ENCODE data around the gene PNMA6E. TPM values are rescaled to one million over a fixed set of nuclear protein-coding genes. Genes with fewer than 3 reads are reported as not detected.

PNMA6E gene
- total and polyA plus RNA-seq, 3 donors from 2014 or later: 9.7 to 24.2 (median 13.3) TPM

- WGBS, 2 donors: 95 to 96% methylated on average over 11 to 13 of the region's 21 CpGs
- no peak for DNase-seq
- Histone ChIP-seq H3K4me3 (no peak overlapping the region), H3K4me1 (no peaks in the 10 kb centered on the region), H3K9me3 (no peaks in the 10 kb centered on the region), H3K27ac (no peak overlapping the region), H3K36me3 (ENCODE audit: low read depth, missing control alignments) (no peaks in the 10 kb centered on the region), H3K27me3 (no peaks in the 10 kb centered on the region)
- intact Hi-C loops (cut with DNase I; ENCODE audit: low total_unique reads): no loop called here
- TF ChIP-seq CTCF (IDR thresholded peaks at IDR 0.05) (no peak), POLR2A (IDR thresholded peaks at IDR 0.05) (no peak)
Observed at GRCh38 chrX:153448556-153449367, 47.6 kb upstream of the PNMA6E start.

- H3K4me1 ChIP-seq: no peaks in the 10 kb centered on the region
- no peak for DNase-seq
- H3K27me3 ChIP-seq: no peaks in the 10 kb centered on the region
- no peaks in the 10 kb centered on the region for H3K36me3 ChIP-seq (ENCODE audit: low read depth, missing control alignments)
- H3K27ac ChIP-seq: no peak overlapping the region
- H3K4me3 ChIP-seq: no peak overlapping the region
- no peak for TF ChIP-seq CTCF (IDR thresholded peaks at IDR 0.05)
- no peak for TF ChIP-seq POLR2A (IDR thresholded peaks at IDR 0.05)
- no peaks in the 10 kb centered on the region for H3K9me3 ChIP-seq
- WGBS, 2 donors: 93% methylated on average over 6 of the region's 8 CpGs; no CpG with 5 or more reads in 1 of the 2 donors
- intact Hi-C loops (cut with DNase I; ENCODE audit: low total_unique reads): no loop called here
Observed at GRCh38 chrX:153447581-153447960, 46.4 kb upstream of the PNMA6E start.

DNA sequence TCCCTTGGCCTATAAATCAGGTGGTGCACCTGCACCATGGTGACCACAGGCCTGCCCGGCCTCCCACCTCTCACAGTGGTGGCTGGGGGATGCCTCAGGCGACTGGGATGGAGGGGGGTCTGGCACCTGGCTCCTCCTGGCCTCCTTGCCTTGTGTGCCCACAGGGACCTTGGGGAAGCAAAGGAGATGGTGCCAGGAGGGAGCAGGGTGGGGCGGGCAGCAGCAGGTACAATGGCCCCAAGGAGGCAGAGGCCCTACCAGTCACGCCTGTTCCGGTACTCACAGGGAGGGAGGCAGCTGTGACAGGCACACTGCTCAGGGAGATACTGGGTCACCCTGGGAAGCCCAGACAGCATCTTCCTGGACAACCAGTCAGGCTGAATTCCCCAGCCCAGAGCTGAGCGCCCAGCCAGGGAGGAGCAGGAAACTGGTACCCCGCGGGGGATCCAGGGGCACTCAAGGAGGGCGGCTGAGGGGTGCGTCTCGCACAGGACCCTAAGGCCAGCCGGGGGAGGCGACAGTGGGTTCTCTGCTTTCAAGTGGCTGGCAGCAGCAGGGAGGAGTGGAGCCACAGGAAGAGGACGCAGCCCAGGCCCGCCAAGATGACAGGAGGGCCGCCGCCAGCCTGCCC, 45.9 kb upstream of the PNMA6E start:
- no peak overlapping the region for H3K4me3 ChIP-seq
- DNase-seq: no peak
- H3K27me3 ChIP-seq: no peaks in the 10 kb centered on the region
- H3K36me3 ChIP-seq (ENCODE audit: low read depth, missing control alignments): no peaks in the 10 kb centered on the region
- no peak overlapping the region for H3K27ac ChIP-seq
- intact Hi-C loops (cut with DNase I; ENCODE audit: low total_unique reads): no loop called here
- no peaks in the 10 kb centered on the region for H3K9me3 ChIP-seq
- 95 to 97% methylated on average over 5 to 13 of the region's 17 CpGs for WGBS, 2 donors
- no peak for TF ChIP-seq POLR2A (IDR thresholded peaks at IDR 0.05)
- TF ChIP-seq CTCF (IDR thresholded peaks at IDR 0.05): no peak
- no peaks in the 10 kb centered on the region for H3K4me1 ChIP-seq

GRCh38 chrX:153446636-153446936, 45.4 kb upstream of the PNMA6E start:
- Histone ChIP-seq H3K4me1 (no peaks in the 10 kb centered on the region), H3K4me3 (no peak overlapping the region), H3K27me3 (no peaks in the 10 kb centered on the region), H3K36me3 (ENCODE audit: low read depth, missing control alignments) (no peaks in the 10 kb centered on the region), H3K9me3 (no peaks in the 10 kb centered on the region), H3K27ac (no peak overlapping the region)
- 72% methylated on average over 10 of the region's 10 CpGs; no CpG with 5 or more reads in 1 of the 2 donors for WGBS, 2 donors
- TF ChIP-seq POLR2A (IDR thresholded peaks at IDR 0.05): no peak
- intact Hi-C loops (cut with DNase I; ENCODE audit: low total_unique reads): no loop called here
- no peak for DNase-seq

DNA sequence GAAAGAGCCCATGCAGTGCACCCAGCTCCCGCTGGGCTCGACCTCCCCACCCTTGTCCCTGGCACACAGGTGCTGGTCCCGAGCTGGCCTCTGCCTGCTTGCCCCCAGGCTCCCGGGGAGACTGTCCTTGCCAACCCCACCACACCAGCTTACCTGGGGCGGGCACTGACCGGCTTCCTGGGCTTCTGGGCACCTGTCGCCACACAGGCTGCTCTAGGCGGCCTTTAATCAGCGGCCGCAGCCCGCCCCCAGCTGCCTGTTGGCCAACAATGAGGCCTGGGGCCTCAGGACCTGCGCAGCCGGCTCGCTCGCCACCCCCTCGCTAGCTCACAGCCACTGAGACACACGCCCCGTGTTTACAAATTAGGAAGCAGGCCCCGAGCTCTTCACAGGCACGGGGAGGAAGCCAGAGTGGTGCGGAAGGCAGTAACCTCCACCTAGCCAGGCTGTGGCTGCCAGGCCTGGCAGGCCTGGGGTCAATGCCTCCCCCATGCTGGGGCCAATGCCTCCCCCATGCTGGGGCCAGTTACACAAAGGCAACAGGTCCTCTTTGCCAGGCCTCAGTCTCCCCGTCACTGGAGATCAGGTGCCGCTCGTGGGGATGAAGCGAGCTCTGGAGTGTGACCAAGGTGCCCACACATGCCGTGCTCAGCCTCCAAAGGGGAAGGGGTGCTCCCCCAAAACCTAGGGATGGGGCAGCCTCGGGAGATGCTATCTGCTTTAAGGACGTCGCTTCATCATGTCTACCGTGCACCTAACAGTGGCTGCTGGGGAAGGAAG, 44.9 kb upstream of the PNMA6E start, which contains the start of gene TREX2:
TREX2 (minus strand) TSS at position 201 of the 780 bp plus-strand sequence. CDS start 626 bp downstream, outside the sequence.
- Histone ChIP-seq H3K27me3 (no peaks in the 10 kb centered on the region), H3K36me3 (ENCODE audit: low read depth, missing control alignments) (no peaks in the 10 kb centered on the region), H3K4me1 (no peaks in the 10 kb centered on the region), H3K9me3 (no peaks in the 10 kb centered on the region), H3K4me3 (no peak within 1 kb of the TSS), H3K27ac (no peak within 1 kb of the TSS)
- TF ChIP-seq POLR2A (IDR thresholded peaks at IDR 0.05) (no peak), CTCF (IDR thresholded peaks at IDR 0.05) (no peak)
- intact Hi-C loops (cut with DNase I; ENCODE audit: low total_unique reads): no loop called here
- 90% methylated on average over 21 of the region's 30 CpGs; no CpG with 5 or more reads in 1 of the 2 donors for WGBS, 2 donors
- DNase-seq: no peak
